Ishikawa (cell line): ENCODE data around the gene ZYG11B.

ENCODE experiments used
- CEBPB ChIP-seq: IDR thresholded peaks from 2 replicates; pipeline ENCODE4 v1.6.1; 2012
- CREB1 ChIP-seq: IDR thresholded peaks from 2 replicates; pipeline ENCODE4 v1.6.1; 2012; ENCODE audit warnings: low read depth
- EGR1 ChIP-seq: IDR thresholded peaks from 2 replicates; pipeline ENCODE4 v1.6.1; 2012
- EP300 ChIP-seq: IDR thresholded peaks from 2 replicates; pipeline ENCODE4 v1.6.1; 2012; ENCODE audit warnings: borderline replicate concordance
- FOXM1 ChIP-seq: IDR thresholded peaks from 2 replicates; pipeline ENCODE4 v1.6.1; 2012; ENCODE audit warnings: low read depth, borderline replicate concordance
- NFIC ChIP-seq: IDR thresholded peaks from 2 replicates; pipeline ENCODE4 v1.6.1; 2012
- RAD21 ChIP-seq: IDR thresholded peaks from 2 replicates; pipeline ENCODE4 v1.6.1; 2012; ENCODE audit warnings: low read depth
- REST ChIP-seq: IDR thresholded peaks from 2 replicates; pipeline ENCODE4 v1.6.1; 2012; ENCODE audit warnings: low read depth, mild to moderate bottlenecking
- TAF1 ChIP-seq: IDR thresholded peaks from 2 replicates; pipeline ENCODE4 v1.6.1; 2012; ENCODE audit warnings: low read depth, mild to moderate bottlenecking
- TEAD4 ChIP-seq: IDR thresholded peaks from 2 replicates; pipeline ENCODE4 v1.6.1; 2012
- USF1 ChIP-seq: IDR thresholded peaks from 2 replicates; pipeline ENCODE4 v1.6.1; 2012
- YY1 ChIP-seq: IDR thresholded peaks from 2 replicates; pipeline ENCODE4 v1.6.1; 2012; ENCODE audit warnings: low read depth
- ZBTB7A ChIP-seq: IDR thresholded peaks from 2 replicates; pipeline ENCODE4 v1.6.1; 2012; ENCODE audit warnings: low read depth
- TF ChIP-seq, protein P1 (sequence below): IDR thresholded peaks from 2 replicates; pipeline ENCODE4 v1.6.1; 2012

DNA sequence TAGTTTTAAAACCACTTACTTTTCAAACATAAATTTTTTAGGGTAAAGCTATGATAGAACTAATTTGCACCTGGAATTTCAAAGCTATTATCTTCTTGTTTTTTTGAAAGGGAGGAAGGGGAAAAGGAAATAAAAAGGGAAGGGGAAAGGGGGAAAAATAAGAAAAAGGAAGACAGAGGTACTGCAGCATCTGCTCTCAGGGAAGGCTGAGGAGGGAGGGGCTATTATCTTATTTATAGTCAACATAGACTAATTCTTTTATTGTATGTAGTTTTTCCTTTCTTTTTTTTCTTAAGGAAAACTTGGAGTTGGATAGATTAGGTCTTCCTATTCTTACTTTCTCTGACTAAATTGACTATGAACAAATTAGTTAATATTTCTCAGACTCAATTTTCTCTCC lies 74.8 kb downstream of the ZYG11B start:
- TF ChIP-seq, protein P1, sequence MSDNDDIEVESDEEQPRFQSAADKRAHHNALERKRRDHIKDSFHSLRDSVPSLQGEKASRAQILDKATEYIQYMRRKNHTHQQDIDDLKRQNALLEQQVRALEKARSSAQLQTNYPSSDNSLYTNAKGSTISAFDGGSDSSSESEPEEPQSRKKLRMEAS, result no peak
- TF ChIP-seq ZBTB7A, result no peak
- no peak for TF ChIP-seq REST
- TF ChIP-seq TAF1, result no peak
- TF ChIP-seq CEBPB, result no peak
- no peak for TF ChIP-seq RAD21
- no peak for TF ChIP-seq USF1
- no peak for TF ChIP-seq YY1
- no peak for TF ChIP-seq EP300
- no peak for TF ChIP-seq CREB1
- TF ChIP-seq TEAD4, result no peak
- TF ChIP-seq FOXM1, result no peak
- no peak for TF ChIP-seq NFIC
- no peak for TF ChIP-seq EGR1
